HUES64 (cell line): Measurements from ENCODE around the gene EMSY.
"Not testable (repeated sequence)": the region's sequence is repeated elsewhere in the genome, so short reads cannot be mapped to it uniquely, and the experiment has no call there.

Experiments used
- H3K27ac ChIP-seq: 2 replicates; pipeline ENCODE4 v1.7.0; 2013; ENCODE audit warnings: low read depth, low read length, inconsistent platforms
- H3K27me3 ChIP-seq: 2 replicates; pipeline ENCODE4 v1.6.1; 2013; ENCODE audit warnings: mild to moderate bottlenecking, low read length; ENCODE audit not compliant: insufficient read depth
- H3K36me3 ChIP-seq: 2 replicates; pipeline ENCODE4 v1.6.1; 2013; ENCODE audit warnings: mild to moderate bottlenecking, low read length; ENCODE audit not compliant: insufficient read depth
- H3K4me1 ChIP-seq: 2 replicates; pipeline ENCODE4 v1.6.1; 2013; ENCODE audit warnings: mild to moderate bottlenecking, low read length, moderate library complexity; ENCODE audit not compliant: insufficient read depth
- H3K4me3 ChIP-seq: 2 replicates; pipeline ENCODE4 v1.5.1; 2013; ENCODE audit warnings: mild to moderate bottlenecking, low read length, moderate library complexity
- H3K9ac ChIP-seq: 2 replicates; pipeline ENCODE4 v1.6.1; 2013; ENCODE audit warnings: mild to moderate bottlenecking, low read depth, low read length
- H3K9me3 ChIP-seq: 2 replicates; pipeline ENCODE4 v1.6.1; 2013; ENCODE audit warnings: low read depth, low read length; ENCODE audit not compliant: insufficient read depth
- WGBS: fragments of 150-250, 120-280 bp; methylation state at CpG from one replicate; pipeline ENCODE4 v1.1.7; 2013; ENCODE audit warnings: missing lambda C conversion rate; 5-methylcytosine and 5-hydroxymethylcytosine counted together

The EMSY gene

DNA sequence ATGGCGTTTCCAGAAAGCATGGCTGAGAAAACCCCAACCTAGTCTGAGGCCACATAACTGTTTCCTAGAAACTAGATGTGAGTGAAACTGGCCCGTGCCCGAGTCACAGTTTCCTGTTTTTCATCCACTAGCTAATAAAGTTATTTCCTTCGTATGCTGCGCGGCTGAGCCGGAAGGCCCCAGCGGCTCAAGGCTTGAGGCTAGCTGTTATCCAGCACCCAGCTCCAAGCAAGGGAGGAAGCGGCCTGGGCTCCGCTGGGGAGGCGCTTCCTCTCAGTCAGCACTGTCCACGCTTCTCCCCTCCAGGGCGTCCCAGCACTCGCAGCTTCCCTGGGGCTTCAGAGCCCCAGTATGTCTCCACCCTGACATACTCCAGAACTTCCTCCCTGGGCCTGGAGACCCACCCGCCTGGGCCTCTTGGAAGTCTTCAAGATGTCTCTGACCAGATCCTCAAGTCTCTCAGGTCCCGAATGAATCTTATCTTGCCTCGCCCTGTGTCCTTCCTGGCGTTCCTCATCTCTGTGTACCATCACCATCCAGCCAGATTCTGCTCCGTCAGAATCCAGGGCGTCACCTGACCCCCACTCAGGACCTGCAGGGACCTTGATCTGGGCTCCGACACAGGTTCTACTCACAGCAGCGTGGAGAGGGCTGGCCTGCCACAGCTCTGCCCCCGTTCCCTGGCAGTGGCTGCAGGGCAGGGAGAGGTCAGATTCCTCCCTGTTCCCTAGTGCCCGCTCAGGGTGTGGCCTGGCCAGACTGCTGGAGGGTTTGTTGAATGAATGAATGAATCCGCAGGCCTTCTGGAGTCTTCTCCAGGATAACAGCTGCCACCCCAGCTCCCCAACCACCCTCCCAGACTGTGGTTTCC, 143.9 kb downstream of the EMSY start:
- peaks cover 4% of the 10 kb centered on the region for H3K9me3 ChIP-seq
- no peaks in the 10 kb centered on the region for H3K36me3 ChIP-seq
- no peaks in the 10 kb centered on the region for H3K27me3 ChIP-seq
- H3K9ac ChIP-seq: no peak overlapping the region
- WGBS: 87% methylated on average over 25 of the region's 25 CpGs
- H3K27ac ChIP-seq: no peak overlapping the region
- H3K4me1 ChIP-seq: no peaks in the 10 kb centered on the region
- no peak overlapping the region for H3K4me3 ChIP-seq

- Histone ChIP-seq H3K36me3 (no peaks in the 10 kb centered on the region), H3K27ac (no peak overlapping the region), H3K9me3 (peaks cover 4% of the 10 kb centered on the region), H3K9ac (no peak overlapping the region), H3K27me3 (no peaks in the 10 kb centered on the region), H3K4me3 (no peak overlapping the region), H3K4me1 (no peaks in the 10 kb centered on the region)
- 95% methylated on average over 10 of the region's 10 CpGs for WGBS
Measured at GRCh38 chr11:76589477-76589876, 144.7 kb downstream of the EMSY start.

- H3K9me3 ChIP-seq: peaks cover 4% of the 10 kb centered on the region
- H3K4me1 ChIP-seq: no peaks in the 10 kb centered on the region
- H3K9ac ChIP-seq: no peak overlapping the region
- H3K4me3 ChIP-seq: no peak overlapping the region
- WGBS: 72% methylated on average over 9 of the region's 9 CpGs
- H3K36me3 ChIP-seq: no peaks in the 10 kb centered on the region
- H3K27ac ChIP-seq: no peak overlapping the region
- H3K27me3 ChIP-seq: no peaks in the 10 kb centered on the region
Measured at GRCh38 chr11:76589964-76590950, 145.4 kb downstream of the EMSY start.

GRCh38 chr11:76591416-76591815, 146.6 kb downstream of the EMSY start:
- WGBS: 91% methylated on average over 8 of the region's 8 CpGs
- no peaks in the 10 kb centered on the region for H3K36me3 ChIP-seq
- no peaks in the 10 kb centered on the region for H3K27me3 ChIP-seq
- peaks cover 2% of the 10 kb centered on the region for H3K9me3 ChIP-seq
- H3K27ac ChIP-seq: no peak overlapping the region
- no peak overlapping the region for H3K4me3 ChIP-seq
- no peaks in the 10 kb centered on the region for H3K4me1 ChIP-seq
- H3K9ac ChIP-seq: no peak overlapping the region

DNA sequence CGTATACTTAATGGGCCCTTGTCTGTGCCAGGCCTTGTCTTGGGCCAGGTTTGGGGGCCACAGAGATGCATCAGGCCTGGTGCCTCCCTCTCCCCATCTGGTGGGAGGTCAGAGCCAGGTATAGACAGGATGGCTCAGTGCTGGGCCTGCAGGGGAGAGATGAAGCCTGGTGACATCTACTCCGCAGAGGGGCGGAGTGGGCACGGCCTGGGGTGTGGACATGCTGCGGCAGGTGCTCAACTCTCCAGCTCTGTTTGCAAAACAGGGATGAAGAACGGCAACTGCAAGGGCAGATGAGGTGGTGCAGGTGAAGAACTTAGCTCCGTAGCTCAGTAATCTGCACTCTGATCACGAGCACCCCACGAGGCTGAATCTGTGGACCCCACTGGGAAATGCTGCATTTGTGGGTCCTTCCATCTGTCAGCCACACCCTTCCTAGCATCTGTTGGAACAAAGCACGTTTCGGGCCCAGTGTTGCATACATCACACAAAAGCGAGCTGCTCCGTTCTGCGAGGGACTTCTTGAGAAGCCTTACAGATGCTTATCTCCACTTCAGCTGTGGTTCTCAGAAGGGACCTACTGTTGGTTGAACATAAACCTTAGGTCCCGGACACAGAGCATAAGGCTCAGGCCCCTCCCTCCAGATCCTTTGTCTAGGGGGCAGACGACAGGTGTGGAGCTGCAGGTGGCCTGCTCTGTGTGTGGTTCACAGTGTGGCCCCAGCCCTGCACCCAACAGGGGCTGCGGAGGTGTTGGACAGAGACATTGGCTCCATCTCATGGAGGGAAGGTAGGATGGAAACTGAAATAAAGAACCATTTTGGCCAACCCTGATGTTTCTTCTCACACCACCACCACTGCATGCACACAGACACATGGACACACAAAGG, 147.5 kb downstream of the EMSY start:
- Histone ChIP-seq H3K27ac (no peak overlapping the region), H3K4me1 (no peaks in the 10 kb centered on the region), H3K9me3 (no peaks in the 10 kb centered on the region), H3K4me3 (no peak overlapping the region), H3K9ac (no peak overlapping the region), H3K27me3 (no peaks in the 10 kb centered on the region), H3K36me3 (no peaks in the 10 kb centered on the region)
- 94% methylated on average over 17 of the region's 17 CpGs for WGBS

DNA sequence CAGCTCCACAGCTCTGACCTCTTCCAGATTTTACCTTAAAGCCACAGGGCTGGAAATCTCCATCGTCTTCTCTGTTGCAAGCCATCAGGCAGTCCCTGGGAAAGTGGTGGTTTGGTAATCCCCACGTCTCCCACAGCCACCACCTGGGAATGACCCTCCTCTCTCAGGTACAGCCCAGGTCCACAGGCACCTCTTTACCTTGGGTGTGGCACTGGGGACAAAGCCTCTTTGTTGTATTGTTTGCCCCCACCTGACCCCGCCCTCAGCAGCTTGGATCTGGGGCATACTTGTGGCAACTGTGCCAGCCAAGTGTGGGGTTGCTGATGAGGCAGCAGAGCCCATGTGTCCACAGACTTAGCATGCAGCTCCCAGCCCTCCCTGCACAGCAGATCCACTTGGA, 148.1 kb downstream of the EMSY start:
- no peak overlapping the region for H3K4me3 ChIP-seq
- no peaks in the 10 kb centered on the region for H3K27me3 ChIP-seq
- no peaks in the 10 kb centered on the region for H3K36me3 ChIP-seq
- 91% methylated on average over 3 of the region's 3 CpGs for WGBS
- H3K9ac ChIP-seq: no peak overlapping the region
- no peaks in the 10 kb centered on the region for H3K4me1 ChIP-seq
- H3K27ac ChIP-seq: no peak overlapping the region
- no peaks in the 10 kb centered on the region for H3K9me3 ChIP-seq

GRCh38 chr11:76595091-76595490, 150.3 kb downstream of the EMSY start:
- not testable (repeated sequence) for H3K9me3 ChIP-seq, H3K9ac ChIP-seq, H3K27me3 ChIP-seq, H3K36me3 ChIP-seq, H3K4me3 ChIP-seq, H3K4me1 ChIP-seq, H3K27ac ChIP-seq
- 96% methylated on average over 4 of the region's 4 CpGs for WGBS

DNA sequence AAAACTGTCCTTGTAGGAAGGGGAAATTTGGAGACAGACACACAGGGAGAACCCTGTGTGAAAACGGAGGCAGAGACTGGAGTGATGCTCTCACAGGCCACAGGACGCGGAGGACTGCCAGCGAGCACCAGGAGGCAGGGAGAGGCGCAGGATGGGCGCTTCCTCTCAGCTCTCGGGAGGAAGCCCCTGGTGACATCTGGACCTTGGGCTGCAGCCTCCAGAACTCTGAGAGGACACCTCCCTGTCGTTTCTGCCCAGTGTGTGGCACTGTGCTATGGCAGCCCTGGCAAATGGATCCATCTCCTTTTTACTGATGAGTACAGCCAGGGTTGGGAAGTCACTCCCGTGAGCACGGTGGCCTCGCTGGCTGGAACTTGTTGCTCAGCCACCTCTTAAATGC, 151.8 kb downstream of the EMSY start:
- Histone ChIP-seq H3K4me3 (no peak overlapping the region), H3K27ac (no peak overlapping the region), H3K9ac (no peak overlapping the region), H3K9me3 (no peaks in the 10 kb centered on the region), H3K27me3 (no peaks in the 10 kb centered on the region), H3K4me1 (peaks cover 3% of the 10 kb centered on the region; the same call in 1 of the 2 replicates), H3K36me3 (no peaks in the 10 kb centered on the region)
- WGBS: 87% methylated on average over 11 of the region's 11 CpGs

DNA sequence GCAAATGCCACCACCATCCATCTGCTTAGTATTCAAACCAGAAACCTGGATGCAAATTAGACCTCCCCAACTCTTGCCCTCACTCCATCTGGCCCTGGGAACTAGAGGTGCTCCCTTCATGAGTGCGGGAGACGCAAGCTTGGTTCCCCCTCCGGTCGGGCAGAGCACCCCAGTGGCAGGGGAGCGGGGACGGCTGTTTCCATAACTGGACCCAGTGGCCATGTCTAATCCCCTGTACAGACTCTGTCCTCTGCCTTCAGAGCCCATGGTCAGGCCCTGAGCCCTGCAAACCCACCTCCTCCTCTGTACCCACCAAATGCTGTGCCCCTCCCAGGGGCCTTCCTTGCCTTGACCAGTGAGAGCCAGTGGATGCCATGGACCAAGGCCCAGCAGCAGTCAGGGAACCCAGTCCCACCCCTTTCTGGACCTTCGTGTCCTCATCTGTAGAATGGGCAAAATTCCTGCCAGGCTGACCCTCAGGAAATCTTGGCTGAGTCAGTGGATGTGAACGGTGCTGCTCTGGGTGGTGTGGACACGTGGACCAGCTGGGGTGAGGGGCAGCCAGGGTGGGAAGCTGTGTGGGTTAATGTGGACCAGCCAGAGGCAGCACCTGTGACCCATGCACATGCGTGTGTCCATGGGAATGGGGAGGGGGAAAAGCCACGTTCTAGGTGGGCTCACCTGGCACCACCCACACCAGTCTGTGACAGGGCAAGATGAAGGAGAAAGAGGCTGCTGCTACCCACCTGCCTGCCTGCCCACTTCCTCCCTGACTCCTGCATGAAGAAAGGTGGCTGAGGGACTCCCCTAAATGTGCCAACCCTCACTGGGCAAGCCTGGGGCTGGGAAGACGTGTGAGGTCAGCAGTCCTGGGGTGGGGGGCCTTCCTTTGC, 153.0 kb downstream of the EMSY start:
- no peak overlapping the region for H3K4me3 ChIP-seq
- no peak overlapping the region for H3K27ac ChIP-seq
- no peak overlapping the region for H3K9ac ChIP-seq
- H3K27me3 ChIP-seq: no peaks in the 10 kb centered on the region
- 85% methylated on average over 12 of the region's 12 CpGs for WGBS
- H3K4me1 ChIP-seq: peaks cover 3% of the 10 kb centered on the region; the same call in 1 of the 2 replicates
- H3K9me3 ChIP-seq: no peaks in the 10 kb centered on the region
- no peaks in the 10 kb centered on the region for H3K36me3 ChIP-seq

GRCh38 chr11:76598426-76598839, 153.6 kb downstream of the EMSY start:
- Histone ChIP-seq H3K4me3 (no peak overlapping the region), H3K36me3 (no peaks in the 10 kb centered on the region), H3K27me3 (no peaks in the 10 kb centered on the region), H3K27ac (no peak overlapping the region), H3K9me3 (no peaks in the 10 kb centered on the region), H3K4me1 (peaks cover 3% of the 10 kb centered on the region; the same call in 1 of the 2 replicates), H3K9ac (no peak overlapping the region)
- WGBS: 54% methylated on average over 5 of the region's 6 CpGs
